ENCODE data around the gene MISP. TPM values are rescaled to one million over a fixed set of nuclear protein-coding genes. Genes with fewer than 3 reads are reported as not detected.
A peak's percentile ranks its signal among the peaks of the same experiment; 100 is the strongest.

MISP gene
- total and polyA plus RNA-seq, 2 of the 13 experiments (the other 11 are each of a cell fraction or from before 2014, with no cell fraction given) = 0.67 to 1.3 TPM

DNA sequence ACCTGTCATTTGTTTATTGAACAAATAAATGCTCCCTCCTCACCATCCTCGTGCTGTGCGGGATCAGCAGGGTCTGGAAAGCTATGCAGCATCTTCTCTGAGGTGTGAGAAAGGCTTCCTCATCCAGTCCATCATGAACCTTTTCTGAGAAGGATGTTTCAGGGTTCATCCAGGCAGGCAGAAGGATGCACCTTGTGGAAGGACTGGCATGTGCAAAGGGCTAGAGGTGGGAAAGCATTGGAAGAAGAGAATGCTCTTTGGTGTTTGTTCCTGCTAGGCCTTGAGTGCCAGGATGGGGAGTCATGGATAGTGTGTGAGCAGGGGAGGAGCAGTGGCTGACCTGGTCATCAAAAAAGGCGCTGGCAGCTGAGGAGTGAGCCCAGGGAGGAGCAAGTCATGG, 35.6 kb upstream of the MISP start:
- WGBS (ENCODE audit: low lambda C conversion rate) = 76% methylated on average over 3 of the region's 3 CpGs

More for the DNA sequence above, 35.6 kb upstream of the MISP start:
- H3K79me2 ChIP-seq (ENCODE audit: insufficient read depth, low read length) = no peaks in the 10 kb centered on the region
- no peak overlapping the region for H3K4me3 ChIP-seq (replicated peaks in 1 of 3; ENCODE audit: insufficient read depth in 1 of 3, low read depth in 2 of 3, low read length in 3 of 3)
- H3K4me2 ChIP-seq (ENCODE audit: low read depth, low read length) = no peak overlapping the region
- no peak overlapping the region for H3K27ac ChIP-seq (ENCODE audit: extremely low read length, insufficient read depth, low read length)
- no TSS peak for BruUV-seq (replicated peaks)
- FAIRE-seq = no peak
- ATAC-seq = no peak
- H3K36me3 ChIP-seq (replicated peaks in 1 of 2; ENCODE audit: control insufficient read depth in 1 of 2, insufficient read depth in 2 of 2, low read length in 2 of 2) = no peaks in the 10 kb centered on the region
- DNase-seq (ENCODE audit: low spot score) = no peak
- intact Hi-C loops (cut with micrococcal nuclease; ENCODE audit: unreplicated experiment) = no loop called here
- H3K9me3 ChIP-seq (ENCODE audit: low read length) = 0 out of 2 replicates have a peak, but pooled peaks cover 4% of the 10 kb centered on the region
- POLR2A ChIA-PET = no interaction called here
- no peak overlapping the region for H2AFZ ChIP-seq (ENCODE audit: low read length)
- CTCF ChIA-PET (ENCODE audit: low intra/inter-chr PET ratio, low total read pairs) = interaction anchor here (1.3 kb wide), 1 partner anchor 8 kb away, joined by 3 read pairs; no protein-coding TSS in a partner anchor
- in situ Hi-C loops (cut with HindIII; ENCODE audit: extremely low pct_ligation_motif_present, low pct_unique_long_range_greater_than_20kb) = no loop called here
- TF ChIP-seq HMG20B (CRISPR knock-in tag; conservative IDR thresholded peaks at IDR 0.05) (no peak), KDM1A (CRISPR knock-in tag; IDR thresholded peaks at IDR 0.05) (0 out of 2 replicates have a peak, but pooled peaks have one; percentile 36), IRF2 (CRISPR knock-in tag; IDR thresholded peaks at IDR 0.05) (no peak), ZMYM3 (CRISPR knock-in tag; IDR thresholded peaks at IDR 0.05) (peak; percentile 77)
- TF ChIP-seq, protein P1, sequence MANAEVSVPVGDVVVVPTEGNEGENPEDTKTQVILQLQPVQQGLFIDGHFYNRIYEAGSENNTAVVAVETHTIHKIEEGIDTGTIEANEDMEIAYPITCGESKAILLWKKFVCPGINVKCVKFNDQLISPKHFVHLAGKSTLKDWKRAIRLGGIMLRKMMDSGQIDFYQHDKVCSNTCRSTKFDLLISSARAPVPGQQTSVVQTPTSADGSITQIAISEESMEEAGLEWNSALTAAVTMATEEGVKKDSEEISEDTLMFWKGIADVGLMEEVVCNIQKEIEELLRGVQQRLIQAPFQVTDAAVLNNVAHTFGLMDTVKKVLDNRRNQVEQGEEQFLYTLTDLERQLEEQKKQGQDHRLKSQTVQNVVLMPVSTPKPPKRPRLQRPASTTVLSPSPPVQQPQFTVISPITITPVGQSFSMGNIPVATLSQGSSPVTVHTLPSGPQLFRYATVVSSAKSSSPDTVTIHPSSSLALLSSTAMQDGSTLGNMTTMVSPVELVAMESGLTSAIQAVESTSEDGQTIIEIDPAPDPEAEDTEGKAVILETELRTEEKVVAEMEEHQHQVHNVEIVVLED (CRISPR knock-in tag; IDR thresholded peaks at IDR 0.05; ENCODE audit: borderline replicate concordance) = no peak
- TF ChIP-seq, protein P2, sequence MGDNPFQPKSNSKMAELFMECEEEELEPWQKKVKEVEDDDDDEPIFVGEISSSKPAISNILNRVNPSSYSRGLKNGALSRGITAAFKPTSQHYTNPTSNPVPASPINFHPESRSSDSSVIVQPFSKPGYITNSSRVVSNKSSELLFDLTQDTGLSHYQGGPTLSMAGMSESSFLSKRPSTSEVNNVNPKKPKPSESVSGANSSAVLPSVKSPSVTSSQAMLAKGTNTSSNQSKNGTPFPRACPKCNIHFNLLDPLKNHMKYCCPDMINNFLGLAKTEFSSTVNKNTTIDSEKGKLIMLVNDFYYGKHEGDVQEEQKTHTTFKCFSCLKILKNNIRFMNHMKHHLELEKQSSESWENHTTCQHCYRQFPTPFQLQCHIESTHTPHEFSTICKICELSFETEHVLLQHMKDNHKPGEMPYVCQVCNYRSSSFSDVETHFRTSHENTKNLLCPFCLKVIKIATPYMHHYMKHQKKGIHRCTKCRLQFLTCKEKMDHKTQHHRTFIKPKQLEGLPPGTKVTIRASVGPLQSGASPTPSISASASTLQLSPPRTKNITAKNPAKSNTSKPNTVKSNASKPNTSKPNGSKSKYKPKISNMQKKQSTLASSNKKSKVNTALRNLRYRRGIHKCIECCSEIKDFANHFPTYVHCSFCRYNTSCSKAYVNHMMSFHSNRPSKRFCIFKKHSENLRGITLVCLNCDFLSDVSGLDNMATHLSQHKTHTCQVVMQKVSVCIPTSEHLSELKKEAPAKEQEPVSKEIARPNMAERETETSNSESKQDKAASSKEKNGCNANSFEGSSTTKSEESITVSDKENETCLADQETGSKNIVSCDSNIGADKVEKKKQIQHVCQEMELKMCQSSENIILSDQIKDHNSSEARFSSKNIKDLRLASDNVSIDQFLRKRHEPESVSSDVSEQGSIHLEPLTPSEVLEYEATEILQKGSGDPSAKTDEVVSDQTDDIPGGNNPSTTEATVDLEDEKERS (CRISPR knock-in tag; IDR thresholded peaks at IDR 0.05) = peak; percentile 93
- TF ChIP-seq, protein P3, sequence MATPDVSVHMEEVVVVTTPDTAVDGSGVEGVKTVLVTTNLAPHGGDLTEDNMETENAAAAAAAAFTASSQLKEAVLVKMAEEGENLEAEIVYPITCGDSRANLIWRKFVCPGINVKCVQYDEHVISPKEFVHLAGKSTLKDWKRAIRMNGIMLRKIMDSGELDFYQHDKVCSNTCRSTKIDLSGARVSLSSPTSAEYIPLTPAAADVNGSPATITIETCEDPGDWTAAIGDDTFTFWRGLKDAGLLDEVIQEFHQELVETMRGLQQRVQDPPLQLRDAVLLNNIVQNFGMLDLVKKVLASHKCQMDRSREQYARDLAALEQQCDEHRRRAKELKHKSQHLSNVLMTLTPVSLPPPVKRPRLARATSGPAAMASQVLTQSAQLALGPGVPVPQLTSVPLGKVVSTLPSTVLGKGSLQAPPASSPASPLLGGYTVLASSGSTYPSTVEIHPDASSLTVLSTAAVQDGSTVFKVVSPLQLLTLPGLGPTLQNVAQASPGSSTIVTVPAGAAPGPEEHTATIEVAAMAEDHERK (CRISPR knock-in tag; IDR thresholded peaks at IDR 0.05; ENCODE audit: low read depth) = no peak
- H3K9ac ChIP-seq (ENCODE audit: insufficient read depth, low read depth, low read length) = no peak overlapping the region
- no peaks in the 10 kb centered on the region for H4K20me1 ChIP-seq (ENCODE audit: insufficient read depth, low read length)
- no peaks in the 10 kb centered on the region for H3K27me3 ChIP-seq (ENCODE audit: control insufficient read depth in 1 of 2, insufficient read depth in 2 of 2, low read length in 2 of 2)
- H3K4me1 ChIP-seq (ENCODE audit: insufficient read depth, low read length) = peaks cover 44% of the 10 kb centered on the region

Data from HepG2 (cell line).